HepG2 (cell line): ENCODE results near the gene CACNG7. TPM values are rescaled to one million over a fixed set of nuclear protein-coding genes. Genes with fewer than 3 reads are reported as not detected.

Experiments
- HNRNPK ChIP-seq: fragments of 200-400 bp; formaldehyde crosslinking; IDR thresholded peaks from 2 replicates; pipeline ENCODE4 v1.6.1; 2018; ENCODE audit warnings: low read length, low read depth, moderate library complexity, mild to moderate bottlenecking; ENCODE audit not compliant: poor library complexity, severe bottlenecking
- MZF1 ChIP-seq: sonication (generic); formaldehyde crosslinking; IDR thresholded peaks from 2 replicates; pipeline ENCODE4 v1.8.1; 2023; ENCODE audit warnings: mild to moderate bottlenecking, missing genetic modification reagents, borderline replicate concordance
- TSC22D2 ChIP-seq: sonication (generic); formaldehyde crosslinking; IDR thresholded peaks from 2 replicates; pipeline ENCODE4 v1.5.1; 2020; ENCODE audit warnings: missing genetic modification reagents, mild to moderate bottlenecking, borderline replicate concordance
- ZNF232 ChIP-seq: sonication (generic); formaldehyde crosslinking; IDR thresholded peaks from 2 replicates; pipeline ENCODE4 v1.4.0; 2020; ENCODE audit warnings: missing genetic modification reagents, borderline replicate concordance
- ZNF263 ChIP-seq: sonication (generic); formaldehyde crosslinking; IDR thresholded peaks from 2 replicates; pipeline ENCODE4 v1.4.0; 2020; ENCODE audit warnings: missing genetic modification reagents
- ZNF460 ChIP-seq: sonication (generic); formaldehyde crosslinking; IDR thresholded peaks from 2 replicates; pipeline ENCODE4 v1.5.1; 2020; ENCODE audit warnings: missing genetic modification reagents, mild to moderate bottlenecking, borderline replicate concordance
- ZNF589 ChIP-seq: sonication (generic); formaldehyde crosslinking; conservative IDR thresholded peaks from 2 replicates; pipeline ENCODE4 v1.8.0; 2022; ENCODE audit warnings: mild to moderate bottlenecking, moderate library complexity, missing genetic modification reagents
- ZSCAN22 ChIP-seq: sonication (generic); formaldehyde crosslinking; IDR thresholded peaks from 2 replicates; pipeline ENCODE4 v1.4.0; 2020; ENCODE audit warnings: mild to moderate bottlenecking, missing genetic modification reagents
- polyA plus RNA-seq, 8 experiments: library from polyadenylated mRNA; depleted of rRNA in 3 of 8; stranded (reverse) in 7 of 8; unstranded in 1 of 8; fragments of >200 nt; fragmentation: Illumina TruSeq in 4 of 8; extraction: Trizol in 4 of 8; gene quantifications; 2 replicates each; pipeline versions ENCODE4 v1.2.1 to v1.2.3, GENCODE V29; 2011 to 2016; ENCODE audit warnings: low read depth in 4 of 8, missing spikeins in 1 of 8, mixed read lengths in 1 of 8; ENCODE audit not compliant: insufficient read depth in 1 of 8
- total RNA-seq, 5 experiments: library from RNA; depleted of rRNA; stranded (reverse); fragments of >200 nt; fragmentation: Illumina TruSeq; extraction: Trizol; gene quantifications; 2 replicates each; pipeline ENCODE4 v1.2.3, GENCODE V29; 2016; ENCODE audit warnings: low read depth in 1 of 5
- TF ChIP-seq, protein P1 (sequence below): sonication (generic); formaldehyde crosslinking; IDR thresholded peaks from 2 replicates; pipeline ENCODE4 v1.4.0; 2020; ENCODE audit warnings: low read depth, missing genetic modification reagents
- TF ChIP-seq, protein P2 (sequence below): IDR thresholded peaks from 2 replicates; pipeline ENCODE4 v1.6.1; 2012; ENCODE audit warnings: low read depth, low read length, improper control_type of control experiment
- TF ChIP-seq, protein P3 (sequence below), 2 experiments: sonication (generic) in 1 of 2; formaldehyde crosslinking in 1 of 2; IDR thresholded peaks; 2 replicates each; pipeline versions ENCODE4 v1.4.0 to v1.6.1; 2016 to 2020; ENCODE audit warnings: borderline replicate concordance in 1 of 2, low read depth in 1 of 2, mild to moderate bottlenecking in 1 of 2, missing genetic modification reagents in 1 of 2
- TF ChIP-seq, protein P4 (sequence below): sonication (generic); formaldehyde crosslinking; IDR thresholded peaks from 2 replicates; pipeline ENCODE4 v1.5.1; 2020; ENCODE audit warnings: mild to moderate bottlenecking, moderate library complexity, missing genetic modification reagents
- TF ChIP-seq, protein P5 (sequence below): sonication (generic); formaldehyde crosslinking; IDR thresholded peaks from 2 replicates; pipeline ENCODE4 v1.4.0; 2020; ENCODE audit warnings: missing genetic modification reagents

Gene CACNG7
- total and polyA plus RNA-seq, 2 of the 13 experiments (the other 11 are each of a cell fraction or from before 2014, with no cell fraction given), result not detected

DNA sequence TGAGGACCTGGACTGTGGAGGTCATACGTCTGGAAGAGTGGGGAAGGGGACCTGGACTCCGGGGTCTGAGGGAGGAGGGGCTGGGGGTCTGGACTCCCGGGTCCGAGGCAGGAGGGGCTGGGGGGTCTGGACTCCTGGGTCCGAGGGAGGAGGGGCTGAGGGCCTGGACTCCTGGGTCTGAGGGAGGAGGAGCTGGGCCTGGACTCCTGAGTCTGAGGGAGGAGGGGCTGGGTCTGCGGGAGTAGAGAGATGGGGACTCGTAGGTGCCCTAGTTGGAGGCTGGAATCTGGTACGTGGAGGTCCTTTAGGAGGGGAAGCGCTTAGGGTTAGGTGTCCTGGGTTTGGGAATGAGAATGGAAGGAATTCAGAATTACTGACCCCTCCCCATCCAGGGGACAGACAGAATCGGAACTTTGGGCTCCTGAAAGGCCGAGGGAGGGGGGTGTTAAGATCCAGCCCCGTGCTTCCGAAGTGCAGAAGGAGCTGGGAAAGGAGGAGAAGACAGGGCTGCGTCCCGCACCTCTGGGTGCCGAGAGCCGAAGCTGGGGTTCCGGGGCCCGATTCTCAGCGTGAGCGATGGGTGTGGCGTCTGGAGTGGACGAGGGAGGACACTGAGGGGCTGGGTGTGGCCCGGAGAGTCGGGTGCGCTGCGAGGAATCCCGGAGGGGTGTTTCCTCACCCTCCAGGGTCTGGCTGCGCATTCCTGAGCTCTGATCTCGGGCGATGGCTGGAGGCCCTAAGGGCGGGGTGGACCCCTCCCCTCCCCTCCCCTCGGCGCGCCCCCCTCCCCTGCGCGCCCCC lies 40.8 kb upstream of the CACNG7 start (continued):
- TF ChIP-seq, protein P1, sequence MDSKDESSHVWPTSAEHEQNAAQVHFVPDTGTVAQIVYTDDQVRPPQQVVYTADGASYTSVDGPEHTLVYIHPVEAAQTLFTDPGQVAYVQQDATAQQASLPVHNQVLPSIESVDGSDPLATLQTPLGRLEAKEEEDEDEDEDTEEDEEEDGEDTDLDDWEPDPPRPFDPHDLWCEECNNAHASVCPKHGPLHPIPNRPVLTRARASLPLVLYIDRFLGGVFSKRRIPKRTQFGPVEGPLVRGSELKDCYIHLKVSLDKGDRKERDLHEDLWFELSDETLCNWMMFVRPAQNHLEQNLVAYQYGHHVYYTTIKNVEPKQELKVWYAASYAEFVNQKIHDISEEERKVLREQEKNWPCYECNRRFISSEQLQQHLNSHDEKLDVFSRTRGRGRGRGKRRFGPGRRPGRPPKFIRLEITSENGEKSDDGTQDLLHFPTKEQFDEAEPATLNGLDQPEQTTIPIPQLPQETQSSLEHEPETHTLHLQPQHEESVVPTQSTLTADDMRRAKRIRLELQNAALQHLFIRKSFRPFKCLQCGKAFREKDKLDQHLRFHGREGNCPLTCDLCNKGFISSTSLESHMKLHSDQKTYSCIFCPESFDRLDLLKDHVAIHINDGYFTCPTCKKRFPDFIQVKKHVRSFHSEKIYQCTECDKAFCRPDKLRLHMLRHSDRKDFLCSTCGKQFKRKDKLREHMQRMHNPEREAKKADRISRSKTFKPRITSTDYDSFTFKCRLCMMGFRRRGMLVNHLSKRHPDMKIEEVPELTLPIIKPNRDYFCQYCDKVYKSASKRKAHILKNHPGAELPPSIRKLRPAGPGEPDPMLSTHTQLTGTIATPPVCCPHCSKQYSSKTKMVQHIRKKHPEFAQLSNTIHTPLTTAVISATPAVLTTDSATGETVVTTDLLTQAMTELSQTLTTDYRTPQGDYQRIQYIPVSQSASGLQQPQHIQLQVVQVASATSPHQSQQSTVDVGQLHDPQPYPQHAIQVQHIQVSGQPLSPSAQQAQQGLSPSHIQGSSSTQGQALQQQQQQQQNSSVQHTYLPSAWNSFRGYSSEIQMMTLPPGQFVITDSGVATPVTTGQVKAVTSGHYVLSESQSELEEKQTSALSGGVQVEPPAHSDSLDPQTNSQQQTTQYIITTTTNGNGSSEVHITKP (CRISPR knock-in tag), result no peak
- peak; percentile 98 for TF ChIP-seq ZSCAN22 (CRISPR knock-in tag)
- TF ChIP-seq, protein P2, sequence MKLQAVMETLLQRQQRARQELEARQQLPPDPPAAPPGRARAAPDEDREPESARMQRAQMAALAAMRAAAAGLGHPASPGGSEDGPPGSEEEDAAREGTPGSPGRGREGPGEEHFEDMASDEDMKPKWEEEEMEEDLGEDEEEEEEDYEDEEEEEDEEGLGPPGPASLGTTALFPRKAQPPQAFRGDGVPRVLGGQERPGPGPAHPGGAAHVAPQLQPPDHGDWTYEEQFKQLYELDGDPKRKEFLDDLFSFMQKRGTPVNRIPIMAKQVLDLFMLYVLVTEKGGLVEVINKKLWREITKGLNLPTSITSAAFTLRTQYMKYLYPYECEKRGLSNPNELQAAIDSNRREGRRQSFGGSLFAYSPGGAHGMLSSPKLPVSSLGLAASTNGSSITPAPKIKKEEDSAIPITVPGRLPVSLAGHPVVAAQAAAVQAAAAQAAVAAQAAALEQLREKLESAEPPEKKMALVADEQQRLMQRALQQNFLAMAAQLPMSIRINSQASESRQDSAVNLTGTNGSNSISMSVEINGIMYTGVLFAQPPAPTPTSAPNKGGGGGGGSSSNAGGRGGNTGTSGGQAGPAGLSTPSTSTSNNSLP, result no peak
- TF ChIP-seq ZNF589, result no peak
- TF ChIP-seq, protein P3, sequence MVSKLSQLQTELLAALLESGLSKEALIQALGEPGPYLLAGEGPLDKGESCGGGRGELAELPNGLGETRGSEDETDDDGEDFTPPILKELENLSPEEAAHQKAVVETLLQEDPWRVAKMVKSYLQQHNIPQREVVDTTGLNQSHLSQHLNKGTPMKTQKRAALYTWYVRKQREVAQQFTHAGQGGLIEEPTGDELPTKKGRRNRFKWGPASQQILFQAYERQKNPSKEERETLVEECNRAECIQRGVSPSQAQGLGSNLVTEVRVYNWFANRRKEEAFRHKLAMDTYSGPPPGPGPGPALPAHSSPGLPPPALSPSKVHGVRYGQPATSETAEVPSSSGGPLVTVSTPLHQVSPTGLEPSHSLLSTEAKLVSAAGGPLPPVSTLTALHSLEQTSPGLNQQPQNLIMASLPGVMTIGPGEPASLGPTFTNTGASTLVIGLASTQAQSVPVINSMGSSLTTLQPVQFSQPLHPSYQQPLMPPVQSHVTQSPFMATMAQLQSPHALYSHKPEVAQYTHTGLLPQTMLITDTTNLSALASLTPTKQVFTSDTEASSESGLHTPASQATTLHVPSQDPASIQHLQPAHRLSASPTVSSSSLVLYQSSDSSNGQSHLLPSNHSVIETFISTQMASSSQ (IDR thresholded peaks at IDR 0.05; ENCODE audit: low read depth), result no peak
- TF ChIP-seq, protein P3 (CRISPR knock-in tag; IDR thresholded peaks at IDR 0.05; ENCODE audit: borderline replicate concordance), result no peak
- no peak for TF ChIP-seq MZF1 (CRISPR knock-in tag)
- TF ChIP-seq ZNF232 (CRISPR knock-in tag), result no peak
- no peak for TF ChIP-seq TSC22D2 (CRISPR knock-in tag)
- TF ChIP-seq, protein P4, sequence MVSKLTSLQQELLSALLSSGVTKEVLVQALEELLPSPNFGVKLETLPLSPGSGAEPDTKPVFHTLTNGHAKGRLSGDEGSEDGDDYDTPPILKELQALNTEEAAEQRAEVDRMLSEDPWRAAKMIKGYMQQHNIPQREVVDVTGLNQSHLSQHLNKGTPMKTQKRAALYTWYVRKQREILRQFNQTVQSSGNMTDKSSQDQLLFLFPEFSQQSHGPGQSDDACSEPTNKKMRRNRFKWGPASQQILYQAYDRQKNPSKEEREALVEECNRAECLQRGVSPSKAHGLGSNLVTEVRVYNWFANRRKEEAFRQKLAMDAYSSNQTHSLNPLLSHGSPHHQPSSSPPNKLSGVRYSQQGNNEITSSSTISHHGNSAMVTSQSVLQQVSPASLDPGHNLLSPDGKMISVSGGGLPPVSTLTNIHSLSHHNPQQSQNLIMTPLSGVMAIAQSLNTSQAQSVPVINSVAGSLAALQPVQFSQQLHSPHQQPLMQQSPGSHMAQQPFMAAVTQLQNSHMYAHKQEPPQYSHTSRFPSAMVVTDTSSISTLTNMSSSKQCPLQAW (CRISPR knock-in tag), result no peak
- TF ChIP-seq, protein P5, sequence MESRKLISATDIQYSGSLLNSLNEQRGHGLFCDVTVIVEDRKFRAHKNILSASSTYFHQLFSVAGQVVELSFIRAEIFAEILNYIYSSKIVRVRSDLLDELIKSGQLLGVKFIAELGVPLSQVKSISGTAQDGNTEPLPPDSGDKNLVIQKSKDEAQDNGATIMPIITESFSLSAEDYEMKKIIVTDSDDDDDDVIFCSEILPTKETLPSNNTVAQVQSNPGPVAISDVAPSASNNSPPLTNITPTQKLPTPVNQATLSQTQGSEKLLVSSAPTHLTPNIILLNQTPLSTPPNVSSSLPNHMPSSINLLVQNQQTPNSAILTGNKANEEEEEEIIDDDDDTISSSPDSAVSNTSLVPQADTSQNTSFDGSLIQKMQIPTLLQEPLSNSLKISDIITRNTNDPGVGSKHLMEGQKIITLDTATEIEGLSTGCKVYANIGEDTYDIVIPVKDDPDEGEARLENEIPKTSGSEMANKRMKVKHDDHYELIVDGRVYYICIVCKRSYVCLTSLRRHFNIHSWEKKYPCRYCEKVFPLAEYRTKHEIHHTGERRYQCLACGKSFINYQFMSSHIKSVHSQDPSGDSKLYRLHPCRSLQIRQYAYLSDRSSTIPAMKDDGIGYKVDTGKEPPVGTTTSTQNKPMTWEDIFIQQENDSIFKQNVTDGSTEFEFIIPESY, result no peak
- no peak for TF ChIP-seq ZNF460 (CRISPR knock-in tag)
- peak; percentile 67; the same call in 1 of the 2 replicates for TF ChIP-seq ZNF263 (CRISPR knock-in tag)
- TF ChIP-seq HNRNPK, result no peak
